Sigmoid colon (tissue), 7 donors: ENCODE measurements around the gene NBEAL1. TPM values are rescaled to one million over a fixed set of nuclear protein-coding genes. Genes with fewer than 3 reads are reported as not detected.
"Not testable (repeated sequence)": the region's sequence is repeated elsewhere in the genome, so short reads cannot be mapped to it uniquely, and the experiment has no call there.

Source experiments
- DNase-seq: peaks from one replicate; pipeline ENCODE4 v3.0.0-alpha.2; 2019
- H3K27ac ChIP-seq, 4 donors: fragments of 200-600 bp; sonication (generic); one replicate each; pipeline ENCODE4 v1.5.1; 2016 to 2019; ENCODE audit warnings: mild to moderate bottlenecking in 1 of 4
- H3K27me3 ChIP-seq, 3 donors: fragments of 200-600 bp; sonication (generic); one replicate each; pipeline ENCODE4 v1.5.1; 2019; ENCODE audit warnings: mild to moderate bottlenecking in 1 of 3
- H3K36me3 ChIP-seq, 4 donors: fragments of 200-600 bp; sonication (generic); one replicate each; pipeline ENCODE4 v1.5.1; 2016 to 2019
- H3K4me1 ChIP-seq, 4 donors: fragments of 200-600 bp; sonication (generic); one replicate each; pipeline ENCODE4 v1.5.1; 2017 to 2019
- H3K4me3 ChIP-seq, 4 donors: fragments of 200-600 bp; sonication (generic); one replicate each; pipeline ENCODE4 v1.5.1; 2017 to 2019; ENCODE audit warnings: mild to moderate bottlenecking in 2 of 4, moderate library complexity in 1 of 4
- H3K9me3 ChIP-seq, 4 donors: fragments of 200-600 bp in 3 of 4; sonication (generic) in 3 of 4; one replicate each; pipeline versions ENCODE4 v1.5.1 to v1.6.1; 2013 to 2019
- CTCF ChIP-seq, 4 experiments: fragments of 450-650 bp in 3 of 4; fragments of 200-600 bp in 1 of 4; IDR thresholded peaks; one replicate each; pipeline ENCODE4 v1.5.1; 2016 to 2019; ENCODE audit warnings: antibody characterized with exemption in 4 of 4, mild to moderate bottlenecking in 3 of 4, moderate library complexity in 2 of 4
- EP300 ChIP-seq, 4 donors: sonication (generic); formaldehyde crosslinking; IDR thresholded peaks; one replicate each; pipeline ENCODE4 v1.6.1; 2017; ENCODE audit warnings: antibody characterized with exemption in 4 of 4
- POLR2A ChIP-seq, 2 donors: fragments of 450-650 bp; IDR thresholded peaks; one replicate each; pipeline ENCODE4 v1.6.1; 2016; ENCODE audit warnings: antibody characterized with exemption in 2 of 2, mild to moderate bottlenecking in 2 of 2, moderate library complexity in 2 of 2
- POLR2AphosphoS5 ChIP-seq, 4 donors: sonication (generic); formaldehyde crosslinking; IDR thresholded peaks; one replicate each; pipeline ENCODE4 v1.6.1; 2017; ENCODE audit warnings: antibody characterized with exemption in 4 of 4
- WGBS, 2 donors: extraction: QIAGEN DNeasy Blood & Tissue Kit; methylation state at CpG; one replicate each; pipeline ENCODE4 v1.1.7; 2013; 5-methylcytosine and 5-hydroxymethylcytosine counted together
- intact Hi-C: fragments of 100-400 bp; cut with DNase I; formaldehyde crosslinking; loops from one replicate; pipeline ENCODE4 v1.15.1; 2023
- polyA plus RNA-seq, 3 donors: library from polyadenylated mRNA; stranded (reverse); fragments of 200-250 nt; gene quantifications; one replicate each; pipeline ENCODE4 v1.2.3, GENCODE V29; 2013
- total RNA-seq, 4 donors: library from RNA; depleted of rRNA; stranded (reverse); fragments of >200 nt; gene quantifications; one replicate each; pipeline ENCODE4 v1.1.0, GENCODE V29; 2016
- donor health status: healthy with polysubstance abuse.
- donor health status: Bipolar disorder and iron deficiency.
- donor health status: healthy.

NBEAL1 gene
- 10 to 100 TPM; 22.7 to 39.1 (median 25.8) TPM for total RNA-seq
- 1 to 10 TPM; 8.5 to 9.7 (median 9.0) TPM for polyA plus RNA-seq

- H3K4me1 ChIP-seq, result peaks cover 0 to 46% (median 28%) of the 10 kb centered on the region in 4 donors
These were observed at the start of gene NBEAL1 for GRCh38 chr2:203014456-203015199. Gene NBEAL1, plus strand, starts transcription at chr2:203014875. Its CDS starts 1,510 bp downstream, at chr2:203016385.

GRCh38 chr2:202965810-202966460 lies 48.7 kb upstream of the NBEAL1 start:
- DNase-seq, result no peak
- Histone ChIP-seq H3K27me3 (no peaks in the 10 kb centered on the region), H3K4me1 (no peaks in the 10 kb centered on the region), H3K36me3 (peaks cover 0 to 28% (median 0%) of the 10 kb centered on the region in 4 donors), H3K27ac (no peak overlapping the region), H3K4me3 (no peak overlapping the region), H3K9me3 (no peaks in the 10 kb centered on the region)
- WGBS, 2 donors, result 67 to 87% methylated on average over 5 of the region's 5 CpGs
- TF ChIP-seq EP300 (IDR thresholded peaks at IDR 0.05) (no peak), POLR2A (IDR thresholded peaks at IDR 0.05) (no peak), CTCF (IDR thresholded peaks at IDR 0.05) (no peak), POLR2AphosphoS5 (IDR thresholded peaks at IDR 0.05) (no peak)
- intact Hi-C loops, result no loop called here

More at GRCh38 chr2:203014456-203015199, at the start of gene NBEAL1:
- Histone ChIP-seq H3K27me3 (no peaks in the 10 kb centered on the region), H3K4me3 (peak within 1 kb of the TSS; percentile 82 to 92 (median 87)), H3K27ac (peak within 1 kb of the TSS; percentile 84 to 96 (median 95)), H3K9me3 (no peaks in the 10 kb centered on the region), H3K36me3 (no peaks in the 10 kb centered on the region)
- peak; percentile 99 for DNase-seq
- TF ChIP-seq POLR2A (IDR thresholded peaks at IDR 0.05) (peak; percentile 85 to 87), EP300 (IDR thresholded peaks at IDR 0.05) (peak in 2 of 4 donors; percentile 66 to 67), CTCF (IDR thresholded peaks at IDR 0.05) (no peak), POLR2AphosphoS5 (IDR thresholded peaks at IDR 0.05) (peak; percentile 85 to 94 (median 91))
- intact Hi-C loops, result loop anchor here (2.0 to 10.0 kb wide), 4 partner anchors 102 to 640 kb away; partner anchors contain the start of genes BMPR2, CARF, CYP20A1 and WDR12
- 0 to 1% methylated on average over 59 of the region's 59 CpGs for WGBS, 2 donors

DNA sequence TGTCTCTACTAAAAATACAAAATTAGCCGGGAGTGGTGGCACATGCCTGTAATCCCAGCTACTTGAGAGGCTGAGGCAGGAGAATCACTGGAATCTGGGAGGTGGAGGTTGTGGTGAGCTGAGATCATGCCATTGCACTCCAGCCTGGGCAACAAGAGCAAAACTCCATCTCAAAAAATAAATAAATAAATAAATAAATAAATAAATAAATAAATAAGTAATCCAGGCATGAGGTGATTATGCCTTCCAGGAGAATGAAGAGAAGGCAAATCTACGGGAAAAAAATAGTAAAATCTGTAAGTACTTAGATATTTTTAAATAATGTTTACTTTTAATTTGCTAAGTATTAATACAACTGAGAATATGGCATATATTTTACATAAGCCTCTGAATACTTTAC lies 45.3 kb upstream of the NBEAL1 start:
- H3K36me3 ChIP-seq, result peaks cover 0 to 53% (median 0%) of the 10 kb centered on the region in 4 donors
- H3K27ac ChIP-seq, intact Hi-C loops, H3K9me3 ChIP-seq, DNase-seq, H3K27me3 ChIP-seq, H3K4me1 ChIP-seq, H3K4me3 ChIP-seq: not testable (repeated sequence)
- 49 to 50% methylated on average over 2 of the region's 2 CpGs for WGBS, 2 donors

DNA sequence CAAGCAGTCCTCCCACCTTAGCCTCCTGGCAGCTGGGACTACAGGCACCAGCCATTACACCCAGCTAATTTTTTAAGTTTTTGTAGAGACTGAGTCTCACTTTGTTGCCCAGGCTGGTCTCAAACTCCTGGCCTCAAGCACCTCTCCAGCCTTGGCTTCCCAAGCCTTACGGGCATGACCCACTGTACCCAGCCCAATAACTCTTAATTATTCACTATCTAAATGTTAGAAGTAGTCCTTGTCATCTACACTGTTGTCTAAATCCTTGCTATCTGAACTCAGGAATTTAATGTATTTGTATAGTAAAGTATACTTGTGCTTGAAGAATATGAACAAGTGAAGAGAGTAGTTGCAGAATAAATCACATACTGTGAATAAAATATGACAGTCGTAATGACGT lies 37.9 kb upstream of the NBEAL1 start:
- no peaks in the 10 kb centered on the region for H3K4me1 ChIP-seq
- H3K27ac ChIP-seq, result no peak overlapping the region
- no peaks in the 10 kb centered on the region for H3K27me3 ChIP-seq
- no peak for DNase-seq
- H3K36me3 ChIP-seq, result peaks cover 0 to 73% (median 0%) of the 10 kb centered on the region in 4 donors
- WGBS, 2 donors, result 97 to 98% methylated on average over 3 of the region's 3 CpGs
- intact Hi-C loops, result no loop called here
- no peak overlapping the region for H3K4me3 ChIP-seq
- no peaks in the 10 kb centered on the region for H3K9me3 ChIP-seq
- TF ChIP-seq CTCF (IDR thresholded peaks at IDR 0.05) (no peak), POLR2AphosphoS5 (IDR thresholded peaks at IDR 0.05) (no peak), POLR2A (IDR thresholded peaks at IDR 0.05) (no peak), EP300 (IDR thresholded peaks at IDR 0.05) (no peak)

GRCh38 chr2:202982779-202983491 lies 31.7 kb upstream of the NBEAL1 start:
- intact Hi-C loops, result no loop called here

More at GRCh38 chr2:202982779-202983491, 31.7 kb upstream of the NBEAL1 start:
- Histone ChIP-seq H3K27me3 (no peaks in the 10 kb centered on the region), H3K4me3 (no peak overlapping the region), H3K4me1 (no peaks in the 10 kb centered on the region), H3K9me3 (no peaks in the 10 kb centered on the region), H3K36me3 (peaks cover 0 to 57% (median 0%) of the 10 kb centered on the region in 4 donors), H3K27ac (no peak overlapping the region)
- WGBS, 2 donors, result 97% methylated on average over 3 of the region's 3 CpGs
- no peak for TF ChIP-seq EP300 (IDR thresholded peaks at IDR 0.05)
- no peak for TF ChIP-seq CTCF (IDR thresholded peaks at IDR 0.05)
- no peak for DNase-seq
